Testis (tissue), 2 donors: ENCODE results near the gene HJV.

ENCODE experiments used
- POLR2A ChIP-seq: fragments of 450-650 bp; IDR thresholded peaks from one replicate; pipeline ENCODE4 v1.6.1; 2017; ENCODE audit warnings: antibody characterized with exemption, mild to moderate bottlenecking, moderate library complexity
- TF ChIP-seq, protein P1 (sequence below), 3 experiments: fragments of 450-650 bp in 2 of 3; fragments of 200-600 bp in 1 of 3; sonication (generic) in 1 of 3; IDR thresholded peaks; one replicate each; pipeline ENCODE4 v1.5.1; 2016 to 2019; ENCODE audit warnings: antibody characterized with exemption in 3 of 3, mild to moderate bottlenecking in 2 of 3, moderate library complexity in 1 of 3

DNA sequence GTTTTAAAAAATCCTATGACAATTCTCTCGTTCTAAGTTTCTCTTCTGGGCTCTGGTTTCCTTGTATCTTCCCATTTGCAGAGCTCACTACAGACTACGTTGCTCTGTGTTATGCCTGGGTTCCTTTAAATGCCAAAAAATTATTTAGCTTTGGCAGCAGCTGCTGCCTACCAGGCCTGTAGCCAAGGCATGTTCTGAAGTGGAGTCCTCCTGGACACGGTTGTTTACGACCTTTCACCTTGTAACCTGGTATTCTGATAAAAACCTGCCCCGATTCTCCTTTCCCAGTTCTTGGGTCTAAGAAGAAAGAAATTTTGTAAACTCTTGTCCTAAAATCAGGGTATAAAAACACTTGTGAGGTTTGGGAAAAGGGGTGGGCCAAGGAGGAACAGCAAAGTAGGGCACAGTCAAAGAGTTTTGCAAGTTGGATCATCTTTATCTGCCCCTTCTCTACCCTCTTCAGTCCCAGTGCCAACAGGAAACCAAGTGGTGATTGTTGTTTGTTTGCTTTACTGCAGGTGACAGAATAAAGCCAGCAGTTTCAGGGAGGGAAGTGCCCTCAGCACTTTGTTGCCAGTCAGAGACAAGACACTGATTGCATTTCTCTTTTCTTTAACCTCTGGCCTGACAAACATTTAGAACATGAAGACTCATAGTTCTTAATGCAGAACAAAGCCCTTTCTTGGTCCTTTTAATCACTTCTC lies 22.1 kb downstream of the HJV start:
- TF ChIP-seq POLR2A, result no peak
- TF ChIP-seq, protein P1, sequence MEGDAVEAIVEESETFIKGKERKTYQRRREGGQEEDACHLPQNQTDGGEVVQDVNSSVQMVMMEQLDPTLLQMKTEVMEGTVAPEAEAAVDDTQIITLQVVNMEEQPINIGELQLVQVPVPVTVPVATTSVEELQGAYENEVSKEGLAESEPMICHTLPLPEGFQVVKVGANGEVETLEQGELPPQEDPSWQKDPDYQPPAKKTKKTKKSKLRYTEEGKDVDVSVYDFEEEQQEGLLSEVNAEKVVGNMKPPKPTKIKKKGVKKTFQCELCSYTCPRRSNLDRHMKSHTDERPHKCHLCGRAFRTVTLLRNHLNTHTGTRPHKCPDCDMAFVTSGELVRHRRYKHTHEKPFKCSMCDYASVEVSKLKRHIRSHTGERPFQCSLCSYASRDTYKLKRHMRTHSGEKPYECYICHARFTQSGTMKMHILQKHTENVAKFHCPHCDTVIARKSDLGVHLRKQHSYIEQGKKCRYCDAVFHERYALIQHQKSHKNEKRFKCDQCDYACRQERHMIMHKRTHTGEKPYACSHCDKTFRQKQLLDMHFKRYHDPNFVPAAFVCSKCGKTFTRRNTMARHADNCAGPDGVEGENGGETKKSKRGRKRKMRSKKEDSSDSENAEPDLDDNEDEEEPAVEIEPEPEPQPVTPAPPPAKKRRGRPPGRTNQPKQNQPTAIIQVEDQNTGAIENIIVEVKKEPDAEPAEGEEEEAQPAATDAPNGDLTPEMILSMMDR (IDR thresholded peaks at IDR 0.05), result no peak
